ENCODE measurements around the gene ZFP82. TPM values are rescaled to one million over a fixed set of nuclear protein-coding genes. Genes with fewer than 3 reads are reported as not detected.

ZFP82 gene
- 1 to 10 TPM; 3.1 to 6.3 (median 4.3) TPM for total RNA-seq
- polyA plus RNA-seq = 1 to 10 TPM; 1.9 to 2.5 TPM
- long read RNA-seq, donor 1, transcript ZFP82-201 (5 exons, 2,623 nt) = major isoform, 7 of 8 reads
- long read RNA-seq, donor 1, partial matches to known transcripts = 0 of 8 reads
- long read RNA-seq, donor 1, other reads (novel, unspliced or antisense) = 1 of 8 reads
- long read RNA-seq, donor 2, partial matches to known transcripts = 0 of 6 reads
- long read RNA-seq, donor 2, other reads (novel, unspliced or antisense) = 2 of 6 reads
- long read RNA-seq, donor 3, transcript ZFP82-201 (5 exons, 2,623 nt) = major isoform, 9 of 11 reads
- long read RNA-seq, donor 3, partial matches to known transcripts = 0 of 11 reads
- long read RNA-seq, donor 3, other reads (novel, unspliced or antisense) = 2 of 11 reads

DNA sequence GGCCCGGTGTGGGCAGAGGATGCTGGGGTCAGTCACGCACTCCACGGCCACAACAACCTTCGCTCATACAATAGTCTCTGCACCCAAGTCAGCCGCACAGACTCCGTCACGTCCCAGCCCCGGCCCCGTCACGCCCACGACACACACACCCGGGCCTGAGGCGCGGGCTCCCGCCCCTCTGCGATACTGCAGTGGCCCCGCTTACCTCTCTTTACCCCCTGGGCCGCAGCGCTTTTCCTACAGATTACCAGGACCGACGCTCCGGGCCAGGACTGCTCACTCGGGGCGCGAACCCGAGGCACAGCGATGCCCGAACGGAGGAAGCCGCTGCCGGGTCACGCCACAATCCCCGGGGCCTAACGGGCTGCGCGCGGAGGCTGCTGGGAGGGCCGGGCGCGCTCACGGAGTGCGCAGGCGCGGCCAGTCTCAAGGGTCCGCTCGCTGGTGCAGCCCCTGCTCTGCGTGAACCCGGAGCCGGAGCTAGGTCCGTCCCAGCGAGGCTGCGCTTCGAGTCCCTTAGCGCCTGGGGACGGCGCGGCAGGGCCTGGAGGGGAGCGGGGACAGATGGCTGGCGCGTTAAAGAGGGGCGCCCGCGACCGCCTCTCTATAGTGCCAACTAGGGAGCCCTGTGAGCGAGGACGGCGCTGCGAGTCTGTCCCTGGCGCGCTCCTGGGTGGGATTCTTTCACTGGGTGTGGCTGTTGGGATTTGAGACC, at the start of gene ZFP82:
ZFP82 (minus strand) TSS at position 358 of the 715 bp plus-strand sequence. CDS start 8,855 bp downstream, outside the sequence.
- Histone ChIP-seq H3K4me3 (peak within 1 kb of the TSS; percentile 59 to 94 (median 78)), H3K9me3 (peaks cover 0 to 35% (median 0%) of the 10 kb centered on the region in 11 donors), H3K4me1 (peaks cover 2 to 46% (median 17%) of the 10 kb centered on the region in 9 donors), H3K27ac (peak within 1 kb of the TSS; percentile 86 to 96 (median 92)), H3K36me3 (peaks cover 0 to 2% (median 0%) of the 10 kb centered on the region in 9 donors), H3K27me3 (peaks cover 0 to 21% (median 0%) of the 10 kb centered on the region in 7 donors)
- TF ChIP-seq, protein P1, sequence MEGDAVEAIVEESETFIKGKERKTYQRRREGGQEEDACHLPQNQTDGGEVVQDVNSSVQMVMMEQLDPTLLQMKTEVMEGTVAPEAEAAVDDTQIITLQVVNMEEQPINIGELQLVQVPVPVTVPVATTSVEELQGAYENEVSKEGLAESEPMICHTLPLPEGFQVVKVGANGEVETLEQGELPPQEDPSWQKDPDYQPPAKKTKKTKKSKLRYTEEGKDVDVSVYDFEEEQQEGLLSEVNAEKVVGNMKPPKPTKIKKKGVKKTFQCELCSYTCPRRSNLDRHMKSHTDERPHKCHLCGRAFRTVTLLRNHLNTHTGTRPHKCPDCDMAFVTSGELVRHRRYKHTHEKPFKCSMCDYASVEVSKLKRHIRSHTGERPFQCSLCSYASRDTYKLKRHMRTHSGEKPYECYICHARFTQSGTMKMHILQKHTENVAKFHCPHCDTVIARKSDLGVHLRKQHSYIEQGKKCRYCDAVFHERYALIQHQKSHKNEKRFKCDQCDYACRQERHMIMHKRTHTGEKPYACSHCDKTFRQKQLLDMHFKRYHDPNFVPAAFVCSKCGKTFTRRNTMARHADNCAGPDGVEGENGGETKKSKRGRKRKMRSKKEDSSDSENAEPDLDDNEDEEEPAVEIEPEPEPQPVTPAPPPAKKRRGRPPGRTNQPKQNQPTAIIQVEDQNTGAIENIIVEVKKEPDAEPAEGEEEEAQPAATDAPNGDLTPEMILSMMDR (IDR thresholded peaks at IDR 0.05) = peak in 1 of 9 donors; percentile 12
- intact Hi-C loops (cut with DNase I) = loop anchor here in 5 of 10 donors (1.0 to 5.0 kb wide), 5 partner anchors 36 to 71 kb away; partner anchors contain the start of genes ZNF566 (in 4 of the 5) and ZFP14 (in 1 of the 5)
- DNase-seq = peak; percentile 86 to 90
- peak; percentile 96 to 98 (median 98) for ATAC-seq
- 0 to 1% methylated on average over 70 of the region's 70 CpGs for WGBS, 2 donors

DNA sequence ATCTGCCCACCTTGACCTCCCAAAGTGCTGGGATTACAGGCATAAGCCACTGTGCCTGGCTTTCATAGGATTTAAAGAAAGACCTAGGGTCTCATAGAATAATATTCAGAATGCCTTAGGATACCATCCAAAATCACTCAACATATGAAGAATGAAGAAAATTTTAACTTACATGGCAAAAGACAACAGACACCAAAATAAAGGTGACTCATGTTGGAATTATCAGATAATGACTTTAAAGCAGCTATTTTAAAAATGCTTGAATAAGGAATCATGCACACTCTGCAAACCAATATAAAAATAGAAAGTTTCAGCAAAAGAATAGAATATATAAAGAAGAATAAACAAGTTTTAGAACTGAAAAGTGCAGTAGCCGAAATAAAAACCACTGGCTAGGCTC, 41.6 kb upstream of the ZFP82 start:
- no peak overlapping the region for H3K27ac ChIP-seq
- peaks cover 0 to 96% (median 11%) of the 10 kb centered on the region in 11 donors for H3K9me3 ChIP-seq
- ATAC-seq (no peak), DNase-seq (no peak)
- no peaks in the 10 kb centered on the region for H3K4me1 ChIP-seq
- intact Hi-C loops (cut with DNase I) = no loop called here
- peaks cover 0 to 95% (median 24%) of the 10 kb centered on the region in 9 donors for H3K36me3 ChIP-seq
- WGBS, 2 donors = 92 to 98% methylated on average over 1 of the region's 1 CpG
- no peak overlapping the region for H3K4me3 ChIP-seq
- TF ChIP-seq, protein P1 (IDR thresholded peaks at IDR 0.05) = no peak
- no peaks in the 10 kb centered on the region for H3K27me3 ChIP-seq

DNA sequence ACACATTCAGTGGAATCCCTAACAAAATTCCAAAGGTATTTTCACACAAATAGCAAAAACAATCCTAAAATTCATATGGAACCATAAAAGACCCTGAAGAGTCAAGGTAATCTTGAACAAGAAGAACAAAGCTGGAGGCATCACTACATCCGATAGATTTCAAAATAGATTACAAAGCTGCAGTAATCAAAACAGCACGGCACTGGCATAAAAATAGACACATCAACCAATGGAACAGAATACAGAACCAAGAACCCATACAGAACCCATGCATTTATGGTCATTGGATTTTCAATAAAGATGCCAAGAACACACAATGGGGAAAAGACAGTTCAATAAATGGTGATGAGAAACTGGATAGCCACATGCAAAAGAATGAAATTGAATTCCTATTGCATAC, 38.4 kb upstream of the ZFP82 start:
- H3K36me3 ChIP-seq = peaks cover 0 to 97% (median 45%) of the 10 kb centered on the region in 9 donors
- H3K4me1 ChIP-seq = no peaks in the 10 kb centered on the region
- ATAC-seq (no peak), DNase-seq (no peak)
- H3K27ac ChIP-seq = no peak overlapping the region
- WGBS, 2 donors = 98 to 100% methylated on average over 2 of the region's 2 CpGs
- intact Hi-C loops (cut with DNase I) = no loop called here
- peaks cover 0 to 99% (median 26%) of the 10 kb centered on the region in 11 donors for H3K9me3 ChIP-seq
- no peak overlapping the region for H3K4me3 ChIP-seq
- TF ChIP-seq, protein P1 (IDR thresholded peaks at IDR 0.05) = no peak
- H3K27me3 ChIP-seq = no peaks in the 10 kb centered on the region

DNA sequence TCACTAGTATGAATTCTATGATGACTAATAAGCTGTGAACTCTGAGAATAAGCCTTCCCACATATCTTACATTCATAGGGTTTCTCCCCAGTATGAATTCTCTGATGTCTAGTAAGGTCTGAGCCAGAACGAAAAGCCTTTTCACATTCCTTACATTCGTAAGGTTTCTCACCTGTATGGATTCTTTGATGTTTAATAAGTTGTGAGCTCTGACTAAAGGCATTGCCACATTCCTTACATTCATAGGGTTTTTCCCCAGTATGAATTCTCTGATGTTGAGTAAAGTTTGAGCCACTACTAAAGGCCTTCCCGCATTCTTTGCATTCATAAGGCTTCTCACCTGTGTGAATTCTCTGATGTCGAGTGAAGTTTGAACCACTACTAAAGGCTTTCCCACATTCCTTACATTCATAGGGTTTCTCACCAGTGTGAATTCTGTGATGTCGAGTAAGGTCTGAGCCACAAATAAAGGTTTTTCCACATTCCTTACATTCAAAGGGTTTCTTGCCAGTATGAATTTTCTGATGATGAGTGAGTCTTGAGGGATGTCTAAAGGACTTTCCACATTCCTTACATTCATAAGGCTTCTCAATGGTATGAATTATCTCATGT, 30.7 kb upstream of the ZFP82 start:
- no peaks in the 10 kb centered on the region for H3K27me3 ChIP-seq
- no peak overlapping the region for H3K4me3 ChIP-seq
- intact Hi-C loops (cut with DNase I) = no loop called here
- H3K9me3 ChIP-seq = peaks cover 0 to 100% (median 91%) of the 10 kb centered on the region in 11 donors
- 98% methylated on average over 5 of the region's 5 CpGs for WGBS, 2 donors
- TF ChIP-seq, protein P1 (IDR thresholded peaks at IDR 0.05) = no peak
- H3K4me1 ChIP-seq = no peaks in the 10 kb centered on the region
- no peak for ATAC-seq
- no peak for DNase-seq
- H3K27ac ChIP-seq = no peak overlapping the region
- H3K36me3 ChIP-seq = peaks cover 0 to 93% (median 72%) of the 10 kb centered on the region in 9 donors
